Fibroblast of mammary gland (primary cell): Measurements from ENCODE around the gene THRB.

Source experiments
- DNase-seq: peaks from one replicate; pipeline ENCODE4 v3.0.0-alpha.2; 2010; ENCODE audit warnings: low read depth
- H3K4me3 ChIP-seq: 2 replicates; pipeline ENCODE4 v1.5.1; 2011; ENCODE audit warnings: low read depth, mild to moderate bottlenecking, low read length, moderate library complexity; ENCODE audit not compliant: control insufficient read depth
- TF ChIP-seq, protein P1 (sequence below): conservative IDR thresholded peaks from 2 replicates; pipeline ENCODE4 v1.5.1; 2011; ENCODE audit warnings: low read depth, low read length, inconsistent platforms; ENCODE audit not compliant: control insufficient read depth, insufficient read depth

Gene THRB

DNA sequence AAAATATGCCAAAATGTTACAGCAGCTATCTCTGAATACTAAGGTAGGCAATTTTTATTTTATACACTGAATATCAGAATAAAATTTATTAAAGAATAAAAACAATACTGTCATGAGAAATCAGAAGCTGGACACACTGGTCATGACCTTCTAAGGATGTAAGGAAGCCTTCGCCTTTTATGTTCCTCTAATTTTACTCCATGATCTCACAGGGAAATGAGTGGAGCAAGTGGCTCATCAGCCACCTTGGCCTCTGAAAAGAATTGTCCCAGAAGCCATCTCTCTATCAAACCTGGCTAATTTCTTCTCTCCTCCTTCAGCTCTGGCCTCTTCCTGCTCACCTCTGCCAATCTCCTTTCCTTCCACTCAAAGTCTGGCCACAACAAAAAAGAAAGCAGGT, 48.6 kb downstream of the THRB start:
- no peak for DNase-seq
- no peak overlapping the region for H3K4me3 ChIP-seq
- TF ChIP-seq, protein P1, sequence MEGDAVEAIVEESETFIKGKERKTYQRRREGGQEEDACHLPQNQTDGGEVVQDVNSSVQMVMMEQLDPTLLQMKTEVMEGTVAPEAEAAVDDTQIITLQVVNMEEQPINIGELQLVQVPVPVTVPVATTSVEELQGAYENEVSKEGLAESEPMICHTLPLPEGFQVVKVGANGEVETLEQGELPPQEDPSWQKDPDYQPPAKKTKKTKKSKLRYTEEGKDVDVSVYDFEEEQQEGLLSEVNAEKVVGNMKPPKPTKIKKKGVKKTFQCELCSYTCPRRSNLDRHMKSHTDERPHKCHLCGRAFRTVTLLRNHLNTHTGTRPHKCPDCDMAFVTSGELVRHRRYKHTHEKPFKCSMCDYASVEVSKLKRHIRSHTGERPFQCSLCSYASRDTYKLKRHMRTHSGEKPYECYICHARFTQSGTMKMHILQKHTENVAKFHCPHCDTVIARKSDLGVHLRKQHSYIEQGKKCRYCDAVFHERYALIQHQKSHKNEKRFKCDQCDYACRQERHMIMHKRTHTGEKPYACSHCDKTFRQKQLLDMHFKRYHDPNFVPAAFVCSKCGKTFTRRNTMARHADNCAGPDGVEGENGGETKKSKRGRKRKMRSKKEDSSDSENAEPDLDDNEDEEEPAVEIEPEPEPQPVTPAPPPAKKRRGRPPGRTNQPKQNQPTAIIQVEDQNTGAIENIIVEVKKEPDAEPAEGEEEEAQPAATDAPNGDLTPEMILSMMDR, result no peak

- TF ChIP-seq, protein P1, result no peak
- DNase-seq, result no peak
- no peak overlapping the region for H3K4me3 ChIP-seq
Observed at GRCh38 chr3:24443476-24443875, 51.2 kb downstream of the THRB start.

DNA sequence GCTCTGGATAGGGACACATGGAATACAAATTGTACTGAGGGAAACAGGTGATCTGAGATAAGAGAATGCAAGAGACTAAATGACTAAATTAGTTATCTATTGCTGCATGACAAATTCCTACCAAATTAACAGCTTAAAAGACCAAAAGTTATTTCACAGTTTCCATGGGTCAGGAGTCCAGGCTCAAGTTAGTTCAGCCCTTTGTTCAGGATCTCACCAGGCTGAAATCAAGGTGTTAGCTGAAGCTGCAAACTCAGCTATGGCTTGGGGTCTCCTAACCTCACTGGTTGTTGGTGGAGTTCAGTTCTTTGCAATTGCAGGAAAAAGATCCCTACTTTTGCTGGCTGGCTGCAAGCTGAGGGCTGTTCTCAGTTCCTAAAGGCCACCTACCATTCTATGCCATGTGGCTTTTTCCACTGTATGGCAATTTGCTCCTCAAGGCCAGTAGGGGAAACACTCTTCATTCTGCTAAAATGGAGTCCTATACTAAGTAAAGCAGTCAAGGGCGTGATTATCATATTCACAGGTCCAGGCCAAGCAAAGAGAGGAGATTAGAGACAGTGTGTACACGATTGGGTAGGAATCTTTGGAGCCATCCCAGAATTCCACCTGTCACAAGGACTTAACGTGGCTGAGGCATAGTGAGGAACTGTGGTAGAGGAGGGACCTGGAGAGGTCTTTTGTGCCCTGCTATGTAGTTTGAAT, 53.7 kb downstream of the THRB start:
- TF ChIP-seq, protein P1, result no peak
- no peak overlapping the region for H3K4me3 ChIP-seq
- no peak for DNase-seq

GRCh38 chr3:24439021-24439420, 55.6 kb downstream of the THRB start:
- H3K4me3 ChIP-seq, result no peak overlapping the region
- no peak for DNase-seq
- TF ChIP-seq, protein P1, result no peak

- no peak for DNase-seq
- H3K4me3 ChIP-seq, result no peak overlapping the region
- TF ChIP-seq, protein P1, result no peak
Observed at GRCh38 chr3:24437326-24437725, 57.3 kb downstream of the THRB start.

DNA sequence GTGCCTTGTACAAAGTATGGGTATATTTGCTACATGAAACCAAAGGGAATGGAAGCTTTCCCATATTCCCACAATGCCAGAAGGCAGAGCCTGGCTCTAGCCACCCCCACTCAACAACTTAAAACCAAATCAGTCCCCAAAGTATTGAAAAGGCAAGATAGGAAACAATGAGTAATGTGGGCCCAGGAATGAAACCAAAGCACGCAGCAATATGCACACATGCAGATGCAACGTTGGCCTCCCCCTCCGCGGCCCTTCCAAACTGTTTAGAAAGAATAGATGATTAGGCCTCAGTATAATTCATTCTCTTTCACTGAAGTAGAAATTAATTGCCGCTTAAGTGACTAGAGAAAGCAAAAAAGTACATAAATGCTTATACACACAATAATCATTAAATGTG, 59.1 kb downstream of the THRB start:
- DNase-seq, result peak; percentile 69
- TF ChIP-seq, protein P1, result no peak
- H3K4me3 ChIP-seq, result no peak overlapping the region

DNA sequence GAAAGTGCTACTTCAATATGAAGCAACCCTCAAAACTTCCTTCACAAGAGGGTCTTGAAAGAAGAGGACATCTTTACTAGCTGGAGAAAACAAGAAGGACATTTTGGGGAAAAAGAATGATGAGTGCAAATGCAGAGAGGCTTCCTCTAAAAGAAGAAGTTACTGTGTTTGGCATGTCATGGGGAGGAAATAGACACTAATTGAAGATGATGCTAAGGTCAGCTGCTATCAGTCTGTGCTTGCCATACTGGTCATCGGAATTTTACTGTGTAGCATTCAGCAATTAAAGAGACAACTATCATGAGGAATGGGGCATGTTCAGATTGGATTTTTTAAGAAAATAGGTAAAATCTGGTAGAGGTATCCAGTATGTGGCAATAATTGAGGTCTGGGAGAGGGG, 60.0 kb downstream of the THRB start:
- DNase-seq, result no peak
- TF ChIP-seq, protein P1, result no peak
- H3K4me3 ChIP-seq, result no peak overlapping the region
